ENCODE data around the gene GREB1. TPM values are rescaled to one million over a fixed set of nuclear protein-coding genes. Genes with fewer than 3 reads are reported as not detected.

Gene GREB1
- total RNA-seq, 1 experiment from 2014 or later, result 6.2 TPM

DNA sequence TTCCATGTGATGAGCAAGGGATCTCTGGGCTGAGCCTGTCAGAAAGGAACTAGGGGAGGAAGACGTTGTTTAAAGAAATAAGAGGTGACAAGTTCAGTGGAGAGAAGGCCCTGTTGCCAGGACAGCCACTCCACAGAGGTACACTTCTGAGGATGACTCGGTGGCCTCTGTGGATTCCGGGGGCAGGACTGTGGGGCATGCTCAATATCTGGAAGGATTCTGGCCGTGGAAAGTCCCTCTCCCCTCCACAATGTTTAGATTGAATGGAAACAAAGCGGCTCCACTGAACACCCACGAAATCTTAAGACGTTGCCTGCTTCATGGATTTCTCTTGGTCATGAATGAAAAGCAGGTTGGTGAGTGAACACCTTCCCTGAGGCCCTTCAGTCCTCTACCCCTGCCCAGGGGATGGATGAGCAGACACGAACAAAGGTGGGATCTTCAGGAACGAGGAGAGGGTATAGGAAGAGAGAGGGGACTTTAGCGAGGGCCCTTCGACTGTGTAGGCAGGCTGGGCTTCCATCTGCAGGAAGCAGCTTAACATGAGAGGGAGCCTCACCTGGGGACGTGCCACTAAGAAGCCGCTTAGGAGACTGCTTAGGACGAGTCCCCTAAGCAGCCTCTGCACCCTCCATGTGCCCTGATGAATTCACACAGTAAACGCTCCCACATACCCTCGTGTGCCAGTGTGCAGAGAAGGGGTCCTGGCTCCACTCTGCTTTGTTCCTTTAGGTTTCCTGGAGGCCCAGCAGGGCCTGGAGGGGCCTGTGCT is 134.2 kb downstream of the GREB1 start:
- H3K9ac ChIP-seq (ENCODE audit: low read length), result no peak overlapping the region
- H3K79me2 ChIP-seq (ENCODE audit: insufficient read depth, low read length), result no peaks in the 10 kb centered on the region
- H3K36me3 ChIP-seq (ENCODE audit: control insufficient read depth in 1 of 2, insufficient read depth in 2 of 2, low read length in 2 of 2), result no peaks in the 10 kb centered on the region
- no peak overlapping the region for H3K4me3 ChIP-seq (replicated peaks in 1 of 2; ENCODE audit: low read depth in 1 of 2, low read length in 2 of 2)
- intact Hi-C loops (cut with micrococcal nuclease), result no loop called here
- ChIA-PET RAD21 (ENCODE audit: low non-redundant PET in 1 of 2, low total read pairs in 2 of 2, uncharacterized antibody in 2 of 2, unreplicated experiment in 2 of 2) (no interaction called here), POLR2A (no interaction called here), CTCF (no interaction called here)
- TF ChIP-seq SRF (IDR thresholded peaks at IDR 0.05; ENCODE audit: low read depth), result no peak
- H3K4me1 ChIP-seq (ENCODE audit: control insufficient read depth in 1 of 2, insufficient read depth in 2 of 2, low read length in 2 of 2), result no peaks in the 10 kb centered on the region
- peaks cover 0 to 6% of the 10 kb centered on the region in 2 experiments; a peak in 2 of 4 replicates for H3K9me3 ChIP-seq (ENCODE audit: control insufficient read depth in 1 of 2, insufficient read depth in 1 of 2, low read depth in 1 of 2, low read length in 2 of 2)
- no peaks in the 10 kb centered on the region for H4K20me1 ChIP-seq (ENCODE audit: insufficient read depth)
- no peak overlapping the region for H3K4me2 ChIP-seq (ENCODE audit: low read length)
- no peak for ATAC-seq
- H3K9me2 ChIP-seq (ENCODE audit: insufficient read depth), result no peaks in the 10 kb centered on the region
- DNase-seq (ENCODE audit: low read depth, low spot score), result no peak
- H3K27me3 ChIP-seq (ENCODE audit: insufficient read depth, low read length), result no peaks in the 10 kb centered on the region
- BruUV-seq (replicated peaks), result no TSS peak
- H3K27ac ChIP-seq (ENCODE audit: low read depth, low read length), result no peak overlapping the region
- no peak overlapping the region for H2AFZ ChIP-seq (ENCODE audit: low read depth, low read length, poor library complexity, severe bottlenecking)

DNA sequence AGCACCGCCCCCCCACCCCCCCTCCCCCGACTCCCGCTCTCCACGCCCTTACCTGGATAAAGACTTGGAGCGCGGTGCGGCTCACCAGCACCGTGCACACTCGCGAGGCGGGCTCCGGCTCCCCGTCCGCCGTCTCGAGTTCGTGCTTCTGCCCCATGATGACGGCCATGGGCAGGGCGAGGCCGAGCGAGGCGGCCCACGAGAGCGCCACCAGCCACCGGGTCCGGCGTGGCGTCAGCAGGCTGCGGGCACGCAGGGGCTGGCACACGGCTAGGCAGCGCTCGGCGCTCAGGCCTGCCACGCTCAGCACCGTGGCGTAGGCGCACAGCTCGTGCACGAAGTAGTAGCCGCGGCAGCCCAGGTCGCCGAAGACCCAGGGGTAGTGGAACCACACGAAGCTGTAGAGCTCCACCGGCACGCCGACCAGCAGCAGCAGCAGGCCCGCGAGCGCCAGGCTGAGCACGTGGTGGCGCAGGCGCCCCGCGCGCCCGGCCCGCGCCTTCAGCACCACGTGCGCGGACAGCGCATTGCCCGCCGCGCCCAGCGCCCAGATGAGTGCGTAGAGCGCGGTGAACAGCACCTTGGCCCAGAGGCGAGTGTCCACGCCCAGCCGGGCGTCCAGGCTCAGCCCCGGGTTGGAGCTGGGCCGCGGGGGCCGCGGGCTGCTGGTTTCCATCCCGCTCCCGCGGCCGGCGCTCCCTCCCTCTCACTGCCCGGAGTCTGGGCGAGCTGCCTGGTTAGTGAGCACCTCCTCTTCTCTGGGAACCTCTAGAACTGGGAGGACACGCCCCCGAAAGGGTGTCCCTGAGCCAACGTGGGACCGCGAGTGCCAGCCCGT is 135.8 kb downstream of the GREB1 start, which contains the start of gene NTSR2:
Gene NTSR2, minus strand, starts transcription at position 742 of the 838 bp plus-strand sequence. Its CDS starts 66 bp downstream, at position 676.
- Histone ChIP-seq H3K9ac (ENCODE audit: low read length) (no peak within 1 kb of the TSS), H3K4me2 (ENCODE audit: low read length) (no peak within 1 kb of the TSS), H2AFZ (ENCODE audit: low read depth, low read length, poor library complexity, severe bottlenecking) (no peak within 1 kb of the TSS), H3K4me1 (ENCODE audit: control insufficient read depth in 1 of 2, insufficient read depth in 2 of 2, low read length in 2 of 2) (no peaks in the 10 kb centered on the region), H3K9me2 (ENCODE audit: insufficient read depth) (no peaks in the 10 kb centered on the region), H3K27me3 (ENCODE audit: insufficient read depth, low read length) (no peaks in the 10 kb centered on the region), H3K4me3 (replicated peaks in 1 of 2; ENCODE audit: low read depth in 1 of 2, low read length in 2 of 2) (no peak within 1 kb of the TSS), H3K36me3 (ENCODE audit: control insufficient read depth in 1 of 2, insufficient read depth in 2 of 2, low read length in 2 of 2) (no peaks in the 10 kb centered on the region), H3K27ac (ENCODE audit: low read depth, low read length) (no peak within 1 kb of the TSS), H3K9me3 (ENCODE audit: control insufficient read depth in 1 of 2, insufficient read depth in 1 of 2, low read depth in 1 of 2, low read length in 2 of 2) (no peaks in the 10 kb centered on the region), H3K79me2 (ENCODE audit: insufficient read depth, low read length) (no peaks in the 10 kb centered on the region), H4K20me1 (ENCODE audit: insufficient read depth) (no peaks in the 10 kb centered on the region)
- DNase-seq (ENCODE audit: low read depth, low spot score) (no peak), ATAC-seq (no peak)
- RAD21 ChIA-PET (ENCODE audit: low non-redundant PET in 1 of 2, low total read pairs in 2 of 2, uncharacterized antibody in 2 of 2, unreplicated experiment in 2 of 2), result no interaction called here
- BruUV-seq (replicated peaks), result no TSS peak
- no peak for TF ChIP-seq SIN3A (IDR thresholded peaks at IDR 0.05; ENCODE audit: low read depth)
- TF ChIP-seq, protein P1, sequence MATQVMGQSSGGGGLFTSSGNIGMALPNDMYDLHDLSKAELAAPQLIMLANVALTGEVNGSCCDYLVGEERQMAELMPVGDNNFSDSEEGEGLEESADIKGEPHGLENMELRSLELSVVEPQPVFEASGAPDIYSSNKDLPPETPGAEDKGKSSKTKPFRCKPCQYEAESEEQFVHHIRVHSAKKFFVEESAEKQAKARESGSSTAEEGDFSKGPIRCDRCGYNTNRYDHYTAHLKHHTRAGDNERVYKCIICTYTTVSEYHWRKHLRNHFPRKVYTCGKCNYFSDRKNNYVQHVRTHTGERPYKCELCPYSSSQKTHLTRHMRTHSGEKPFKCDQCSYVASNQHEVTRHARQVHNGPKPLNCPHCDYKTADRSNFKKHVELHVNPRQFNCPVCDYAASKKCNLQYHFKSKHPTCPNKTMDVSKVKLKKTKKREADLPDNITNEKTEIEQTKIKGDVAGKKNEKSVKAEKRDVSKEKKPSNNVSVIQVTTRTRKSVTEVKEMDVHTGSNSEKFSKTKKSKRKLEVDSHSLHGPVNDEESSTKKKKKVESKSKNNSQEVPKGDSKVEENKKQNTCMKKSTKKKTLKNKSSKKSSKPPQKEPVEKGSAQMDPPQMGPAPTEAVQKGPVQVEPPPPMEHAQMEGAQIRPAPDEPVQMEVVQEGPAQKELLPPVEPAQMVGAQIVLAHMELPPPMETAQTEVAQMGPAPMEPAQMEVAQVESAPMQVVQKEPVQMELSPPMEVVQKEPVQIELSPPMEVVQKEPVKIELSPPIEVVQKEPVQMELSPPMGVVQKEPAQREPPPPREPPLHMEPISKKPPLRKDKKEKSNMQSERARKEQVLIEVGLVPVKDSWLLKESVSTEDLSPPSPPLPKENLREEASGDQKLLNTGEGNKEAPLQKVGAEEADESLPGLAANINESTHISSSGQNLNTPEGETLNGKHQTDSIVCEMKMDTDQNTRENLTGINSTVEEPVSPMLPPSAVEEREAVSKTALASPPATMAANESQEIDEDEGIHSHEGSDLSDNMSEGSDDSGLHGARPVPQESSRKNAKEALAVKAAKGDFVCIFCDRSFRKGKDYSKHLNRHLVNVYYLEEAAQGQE (IDR thresholded peaks at IDR 0.05; ENCODE audit: low read depth), result peak; percentile 21; the same call in 1 of the 2 replicates
- intact Hi-C loops (cut with micrococcal nuclease), result no loop called here
- CTCF ChIA-PET, result no interaction called here
- POLR2A ChIA-PET, result no interaction called here
